Panc1 (cell line): ENCODE measurements around the gene MYO1F. TPM values are rescaled to one million over a fixed set of nuclear protein-coding genes. Genes with fewer than 3 reads are reported as not detected.
A peak's percentile ranks its signal among the peaks of the same experiment; 100 is the strongest.

Experiments used
- ATAC-seq: fragments of 200-7000 bp; cut with Tn5 transposase; 2 replicates; pipeline ENCODE4 v1.9.1; 2020; ENCODE audit warnings: mild to moderate bottlenecking, moderate library complexity
- BruUV-seq: library from RNA; stranded (reverse); fragments of 400-500 nt; replicated peaks from 2 replicates; lab custom pipeline; 2021; lab: Mats Ljungman, UMichigan
- CTCF ChIA-PET: fragments of 300-600 bp; sonication (Branson Sonifier 250); formaldehyde crosslinking; loops from one replicate; lab custom pipeline; 2022; ENCODE audit warnings: antibody characterized with exemption; lab: Charles Lee
- POLR2A ChIA-PET: fragments of 300-600 bp; sonication (Branson Sonifier 250); formaldehyde crosslinking; loops from one replicate; lab custom pipeline; 2022; ENCODE audit warnings: antibody characterized with exemption; lab: Charles Lee
- DNase-seq: peaks from one replicate; pipeline ENCODE4 v3.0.0-alpha.2; 2010; ENCODE audit warnings: low read depth, low spot score
- H3K27ac ChIP-seq: 2 replicates; pipeline ENCODE4 v1.5.1; 2011; ENCODE audit warnings: mild to moderate bottlenecking, low read length, inconsistent platforms
- H3K27me3 ChIP-seq: fragments of 200-500 bp; sonication (Bioruptor generic); 2 replicates; pipeline ENCODE4 v1.6.0; 2014; ENCODE audit warnings: low read length, inconsistent platforms; ENCODE audit not compliant: control insufficient read depth, insufficient read depth
- H3K36me3 ChIP-seq: fragments of 200-500 bp; sonication (Bioruptor generic); 2 replicates; pipeline ENCODE4 v1.5.1; 2014; ENCODE audit warnings: inconsistent platforms, mild to moderate bottlenecking, low read length, moderate library complexity; ENCODE audit not compliant: control insufficient read depth, insufficient read depth
- H3K4me1 ChIP-seq: 2 replicates; pipeline ENCODE4 v1.5.1; 2011; ENCODE audit warnings: inconsistent platforms, mild to moderate bottlenecking, low read length, moderate library complexity; ENCODE audit not compliant: control insufficient read depth, insufficient read depth
- H3K4me3 ChIP-seq, 2 experiments: 2 replicates each; pipeline ENCODE4 v1.5.1; 2011 to 2012; ENCODE audit warnings: low read depth in 2 of 2, low read length in 2 of 2, mild to moderate bottlenecking in 2 of 2, inconsistent platforms in 1 of 2, moderate library complexity in 1 of 2
- H3K9me3 ChIP-seq: fragments of 200-500 bp; sonication (Bioruptor generic); 2 replicates; pipeline ENCODE4 v1.5.1; 2014; ENCODE audit warnings: low read depth, mild to moderate bottlenecking, inconsistent platforms, low read length, moderate library complexity; ENCODE audit not compliant: control insufficient read depth, insufficient read depth
- CTCF ChIP-seq: fragments of 450-650 bp; IDR thresholded peaks from 2 replicates; pipeline ENCODE4 v1.5.1; 2017; ENCODE audit warnings: mild to moderate bottlenecking
- POLR2AphosphoS5 ChIP-seq: IDR thresholded peaks from 2 replicates; pipeline ENCODE4 v1.6.1; 2012; ENCODE audit warnings: mild to moderate bottlenecking, low read depth, low read length, moderate library complexity
- REST ChIP-seq, 2 experiments: IDR thresholded peaks; 2 replicates each; pipeline ENCODE4 v1.6.1; 2011 to 2012; ENCODE audit warnings: low read depth in 2 of 2, control low read depth in 1 of 2, low read length in 1 of 2, mild to moderate bottlenecking in 1 of 2, moderate library complexity in 1 of 2; ENCODE audit not compliant: insufficient read depth in 1 of 2
- SIN3A ChIP-seq: IDR thresholded peaks from 2 replicates; pipeline ENCODE4 v1.6.1; 2012; ENCODE audit warnings: low read depth, mild to moderate bottlenecking, low read length, moderate library complexity, borderline replicate concordance; ENCODE audit not compliant: insufficient read depth
- TCF7L2 ChIP-seq: IDR thresholded peaks from 2 replicates; pipeline ENCODE4 v1.6.1; 2011; ENCODE audit warnings: mild to moderate bottlenecking, low read depth, low read length, inconsistent platforms
- in situ Hi-C: cut with HindIII; loops from 2 replicates; pipeline ENCODE4 v1.10.0; 2016; ENCODE audit warnings: low sequenced_read_pairs, low pct_unique_long_range_greater_than_20kb
- intact Hi-C: fragments of 100-400 bp; cut with micrococcal nuclease; formaldehyde crosslinking; loops from one replicate; pipeline ENCODE4 v1.10.0; 2022; ENCODE audit not compliant: unreplicated experiment
- total RNA-seq: library from RNA; stranded (reverse); gene quantifications from one replicate; pipeline ENCODE4 v1.2.1, GENCODE V29; 2021; ENCODE audit not compliant: unreplicated experiment

Gene MYO1F
- total RNA-seq, 1 experiment from 2014 or later, result 0.33 TPM

GRCh38 chr19:8505680-8506401, 71.4 kb downstream of the MYO1F start:
- TF ChIP-seq REST (IDR thresholded peaks at IDR 0.05; ENCODE audit: insufficient read depth in 1 of 2, low read depth in 2 of 2, low read length in 1 of 2), result no peak
- no peak for TF ChIP-seq TCF7L2
- peak; percentile 88 for TF ChIP-seq CTCF
- TF ChIP-seq POLR2AphosphoS5, result 0 out of 2 replicates have a peak, but pooled peaks have one; percentile 49
- no peaks in the 10 kb centered on the region for H3K27me3 ChIP-seq
- no TSS peak for BruUV-seq
- peak overlapping the region; percentile 61 for H3K27ac ChIP-seq
- H3K4me1 ChIP-seq, result no peaks in the 10 kb centered on the region
- in situ Hi-C loops, result no loop called here
- H3K9me3 ChIP-seq, result no peaks in the 10 kb centered on the region
- intact Hi-C loops, result no loop called here
- H3K4me3 ChIP-seq, result peak overlapping the region; percentile 49 to 54
- CTCF ChIA-PET, result interaction anchor here (0.7 kb wide), 1 partner anchor 154 kb away, joined by 3 read pairs; no protein-coding TSS in a partner anchor
- ATAC-seq (peak; percentile 89), DNase-seq (no peak)
- H3K36me3 ChIP-seq, result no peaks in the 10 kb centered on the region
- POLR2A ChIA-PET, result interaction anchor here (0.5 to 0.6 kb wide), 2 partner anchors 65 to 92 kb away, joined by 3 to 4 read pairs; no protein-coding TSS in a partner anchor

GRCh38 chr19:8504919-8505318, 72.3 kb downstream of the MYO1F start:
- Histone ChIP-seq H3K4me1 (no peaks in the 10 kb centered on the region), H3K9me3 (no peaks in the 10 kb centered on the region), H3K4me3 (no peak overlapping the region), H3K27ac (no peak overlapping the region), H3K27me3 (no peaks in the 10 kb centered on the region), H3K36me3 (no peaks in the 10 kb centered on the region)
- intact Hi-C loops, result no loop called here
- POLR2A ChIA-PET, result interaction anchor here (0.6 kb wide), 1 partner anchor 66 kb away, joined by 3 read pairs; no protein-coding TSS in a partner anchor
- no peak for ATAC-seq
- CTCF ChIA-PET, result interaction anchor here (0.7 kb wide), 1 partner anchor 56 kb away, joined by 3 read pairs; no protein-coding TSS in a partner anchor
- no TSS peak for BruUV-seq
- no peak for DNase-seq
- in situ Hi-C loops, result no loop called here
- no peak for TF ChIP-seq TCF7L2
- no peak for TF ChIP-seq POLR2AphosphoS5
- no peak for TF ChIP-seq REST (IDR thresholded peaks at IDR 0.05; ENCODE audit: insufficient read depth in 1 of 2, low read depth in 2 of 2, low read length in 1 of 2)
- TF ChIP-seq SIN3A, result no peak
- TF ChIP-seq CTCF, result no peak
